Activated T-cell treated with anti-CD3 and anti-CD28 coated beads, Interleukin-2, amount 50 U/mL, for 72 hours (primary cell): ENCODE results near the gene CHRNE. TPM values are rescaled to one million over a fixed set of nuclear protein-coding genes. Genes with fewer than 3 reads are reported as not detected.
A peak's percentile ranks its signal among the peaks of the same experiment; 100 is the strongest.
"Not testable (repeated sequence)": the region's sequence is repeated elsewhere in the genome, so short reads cannot be mapped to it uniquely, and the experiment has no call there.

Source experiments
- ATAC-seq, 2 donors: fragments of 150-1000 bp; cut with Tn5 transposase; replicated peaks in 1 of 2; 2 replicates each; pipeline ENCODE4 v1.10.0; 2021; ENCODE audit warnings: moderate library complexity in 2 of 2, mild to moderate bottlenecking in 1 of 2
- DNase-seq, 2 donors: peaks; one replicate each; pipeline ENCODE4 v3.0.0; 2021 to 2022; ENCODE audit warnings: mixed read lengths in 1 of 2
- H3K27ac Mint-ChIP-seq: one replicate; pipeline ENCODE4 v1.8.0; 2022; ENCODE audit warnings: mild to moderate bottlenecking, moderate library complexity, mixed read lengths
- H3K27me3 Mint-ChIP-seq: one replicate; pipeline ENCODE4 v1.8.0; 2022; ENCODE audit warnings: low read depth, mixed read lengths
- H3K36me3 Mint-ChIP-seq, 2 donors: one replicate each; pipeline ENCODE4 v1.8.0; 2022; ENCODE audit warnings: mixed read lengths in 2 of 2, mild to moderate bottlenecking in 1 of 2; ENCODE audit not compliant: insufficient read depth in 2 of 2
- H3K4me1 Mint-ChIP-seq: one replicate; pipeline ENCODE4 v1.8.0; 2022; ENCODE audit warnings: low read depth, mixed read lengths
- H3K4me3 Mint-ChIP-seq, 2 donors: one replicate each; pipeline ENCODE4 v1.8.0; 2022; ENCODE audit warnings: mild to moderate bottlenecking in 2 of 2, mixed read lengths in 2 of 2, moderate library complexity in 2 of 2
- H3K9me3 Mint-ChIP-seq, 2 donors: one replicate each; pipeline ENCODE4 v1.8.0; 2022; ENCODE audit warnings: mixed read lengths in 2 of 2
- total RNA-seq, 2 donors: library from RNA; stranded (reverse); gene quantifications; one replicate each; pipeline ENCODE4 v1.2.3, GENCODE V29; 2022

CHRNE gene
- total RNA-seq, 2 donors from 2014 or later: 0.60 to 0.89 TPM

GRCh38 chr17:4936436-4936835, 33.5 kb upstream of the CHRNE start:
- ATAC-seq (no peak), DNase-seq (no peak)
- no peaks in the 10 kb centered on the region for H3K27me3 Mint-ChIP-seq
- no peak overlapping the region for H3K4me3 Mint-ChIP-seq
- peak overlapping the region; percentile 3 for H3K27ac Mint-ChIP-seq
- peaks cover 27% of the 10 kb centered on the region for H3K4me1 Mint-ChIP-seq
- peaks cover 9 to 25% of the 10 kb centered on the region in 2 donors for H3K36me3 Mint-ChIP-seq
- H3K9me3 Mint-ChIP-seq: no peaks in the 10 kb centered on the region

- Mint-ChIP-seq H3K4me3 (no peak overlapping the region), H3K9me3 (no peaks in the 10 kb centered on the region), H3K27ac (no peak overlapping the region), H3K27me3 (no peaks in the 10 kb centered on the region), H3K4me1 (peaks cover 21% of the 10 kb centered on the region), H3K36me3 (peaks cover 6 to 20% of the 10 kb centered on the region in 2 donors)
- DNase-seq: no peak
- ATAC-seq: no peak
These were observed 32.8 kb upstream of the CHRNE start for GRCh38 chr17:4935650-4936049.

DNA sequence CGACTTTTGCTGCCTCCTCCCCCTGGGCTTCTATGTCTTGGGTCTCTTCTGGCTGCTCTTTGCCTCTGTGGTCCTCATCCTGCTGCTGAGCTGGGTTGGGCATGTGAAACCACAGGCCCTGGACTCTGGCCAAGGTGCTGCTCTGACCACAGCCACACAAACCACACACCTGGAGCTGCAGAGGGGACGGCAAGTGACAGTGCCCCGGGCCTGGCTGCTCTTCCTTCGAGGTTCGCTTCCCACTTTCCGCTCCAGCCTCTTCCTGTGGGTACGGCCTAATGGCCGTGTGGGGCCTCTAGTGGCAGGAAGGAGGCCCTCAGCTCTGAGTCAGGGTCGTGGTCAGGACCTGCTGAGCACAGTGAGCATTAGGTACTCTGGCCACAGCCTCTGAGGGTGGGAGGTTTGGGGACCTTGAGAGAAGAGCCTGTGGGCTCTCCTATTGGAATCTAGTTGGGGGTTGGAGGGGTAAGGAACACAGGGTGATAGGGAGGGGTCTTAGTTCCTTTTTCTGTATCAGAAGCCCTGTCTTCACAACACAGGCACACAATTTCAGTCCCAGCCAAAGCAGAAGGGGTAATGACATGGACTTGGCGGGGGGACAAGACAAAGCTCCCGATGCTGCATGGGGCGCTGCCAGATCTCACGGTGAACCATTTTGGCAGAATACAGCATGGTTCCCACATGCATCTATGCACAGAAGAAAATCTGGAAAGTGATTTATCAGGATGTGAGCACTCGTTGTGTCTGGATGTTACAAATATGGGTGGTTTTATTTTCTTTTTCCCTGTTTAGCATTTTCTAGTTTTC, 31.5 kb upstream of the CHRNE start:
- Mint-ChIP-seq H3K36me3 (peaks cover 2 to 16% of the 10 kb centered on the region in 2 donors), H3K4me1 (peaks cover 21% of the 10 kb centered on the region), H3K27me3 (no peaks in the 10 kb centered on the region), H3K27ac (peak overlapping the region; percentile 55), H3K9me3 (no peaks in the 10 kb centered on the region), H3K4me3 (peak overlapping the region; percentile 2 to 39)
- peak in 1 of 2 donors; percentile 28 for DNase-seq
- ATAC-seq: peak; percentile 54 to 76

- DNase-seq (no peak), ATAC-seq (no peak)
- Mint-ChIP-seq H3K27ac (no peak overlapping the region), H3K36me3 (peaks cover 2 to 20% of the 10 kb centered on the region in 2 donors), H3K4me3 (peak overlapping the region in 1 of 2 donors; percentile 19), H3K27me3 (no peaks in the 10 kb centered on the region), H3K9me3 (no peaks in the 10 kb centered on the region), H3K4me1 (peaks cover 14% of the 10 kb centered on the region)
These were observed 30.7 kb upstream of the CHRNE start for GRCh38 chr17:4933646-4934045.

- Mint-ChIP-seq H3K4me3 (no peak overlapping the region), H3K36me3 (peaks cover 0 to 22% of the 10 kb centered on the region in 2 donors), H3K27ac (no peak overlapping the region), H3K27me3 (no peaks in the 10 kb centered on the region), H3K4me1 (peaks cover 8% of the 10 kb centered on the region), H3K9me3 (no peaks in the 10 kb centered on the region)
- ATAC-seq (peak in 1 of 2 donors; percentile 11), DNase-seq (no peak)
These were observed 29.9 kb upstream of the CHRNE start for GRCh38 chr17:4932756-4933155.

DNA sequence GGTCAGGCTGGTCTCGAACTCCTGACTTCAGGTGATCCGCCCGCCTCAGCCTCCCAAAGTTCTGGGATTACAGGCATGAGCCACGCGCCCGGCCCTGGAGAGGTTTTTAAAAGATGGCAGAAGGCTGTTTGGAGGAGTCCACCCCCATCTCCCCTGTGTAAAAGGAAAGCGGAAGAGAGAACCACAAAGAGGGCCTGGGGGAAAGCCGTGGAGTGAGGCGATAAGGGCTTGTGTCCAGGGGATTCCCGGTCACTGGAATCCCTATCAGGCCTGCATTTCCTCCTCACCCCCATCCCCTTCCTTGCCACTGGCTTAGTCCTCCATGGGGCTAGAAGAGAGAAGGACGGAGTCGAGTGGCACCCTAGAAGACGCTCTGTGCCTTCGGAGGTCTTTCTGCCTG, 29.1 kb upstream of the CHRNE start, which contains the start of gene GP1BA:
GP1BA (plus strand) TSS at position 315 of the 400 bp plus-strand sequence. CDS start 328 bp downstream, outside the sequence.
- Mint-ChIP-seq H3K9me3 (no peaks in the 10 kb centered on the region), H3K27me3 (no peaks in the 10 kb centered on the region), H3K4me1 (peaks cover 8% of the 10 kb centered on the region), H3K36me3 (peaks cover 2 to 16% of the 10 kb centered on the region in 2 donors), H3K4me3 (no peak within 1 kb of the TSS), H3K27ac (no peak within 1 kb of the TSS)
- no peak for ATAC-seq
- DNase-seq: no peak

DNA sequence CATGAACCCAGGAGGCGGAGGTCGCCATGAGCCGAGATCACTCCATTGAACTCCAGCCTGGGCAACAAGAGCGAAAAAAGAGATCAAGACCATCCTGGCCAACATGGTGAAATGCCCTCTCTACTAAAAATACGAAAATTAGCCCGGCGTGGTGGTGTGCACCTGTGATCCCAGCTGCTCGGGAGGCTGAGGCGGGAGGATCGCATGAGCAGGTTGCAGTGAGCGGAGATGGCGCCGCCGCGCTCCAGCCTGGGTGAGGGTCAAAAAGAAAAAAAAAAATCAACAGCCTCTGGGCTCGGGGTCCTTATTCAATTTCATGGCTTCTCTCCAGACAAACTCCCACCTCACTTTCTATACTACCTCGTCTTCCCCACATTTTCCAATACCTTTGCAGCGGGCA, 26.0 kb upstream of the CHRNE start:
- ATAC-seq: no peak
- Mint-ChIP-seq H3K9me3 (no peaks in the 10 kb centered on the region), H3K4me1 (peaks cover 6% of the 10 kb centered on the region), H3K27me3 (no peaks in the 10 kb centered on the region), H3K4me3 (no peak overlapping the region), H3K36me3 (peaks cover 2 to 10% of the 10 kb centered on the region in 2 donors), H3K27ac (no peak overlapping the region)
- no peak for DNase-seq

DNA sequence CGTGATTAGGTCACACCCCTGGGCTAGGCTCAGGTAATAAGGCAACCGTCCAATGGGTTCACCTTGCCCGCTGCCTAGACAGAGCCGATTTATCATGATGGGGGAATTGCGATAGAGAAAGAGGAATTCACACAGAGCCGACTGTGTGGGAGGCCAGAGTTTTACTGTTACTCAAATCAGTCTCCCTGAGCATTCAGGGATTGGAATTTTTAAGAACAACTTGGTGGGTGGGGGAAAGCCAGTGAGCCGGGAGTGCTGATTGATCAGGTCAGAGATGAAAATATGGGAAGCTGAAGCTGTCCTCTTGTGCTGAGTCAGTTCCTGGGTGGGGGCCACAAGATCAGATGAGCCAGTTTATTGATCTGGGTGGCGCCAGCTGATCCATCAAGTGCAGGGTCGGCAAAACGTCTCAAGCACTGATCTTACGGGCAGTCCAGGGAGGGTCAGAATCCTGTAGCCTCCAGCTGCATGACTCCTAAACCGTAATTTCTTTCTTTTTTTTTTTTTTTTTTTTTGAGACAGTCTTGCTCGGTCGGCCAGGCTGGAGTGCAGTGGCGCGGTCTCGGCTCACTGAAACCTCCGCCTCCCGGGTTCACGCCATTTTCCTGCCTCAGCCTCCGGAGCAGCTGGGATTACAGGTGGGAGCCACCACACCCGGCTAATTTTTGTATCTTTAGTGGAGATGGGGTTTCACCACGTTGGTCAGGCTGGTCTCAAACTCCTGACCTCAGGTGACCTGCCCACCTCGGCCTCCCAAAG, 23.9 kb upstream of the CHRNE start:
- not testable (repeated sequence) for ATAC-seq, H3K27ac Mint-ChIP-seq, DNase-seq, H3K4me1 Mint-ChIP-seq, H3K9me3 Mint-ChIP-seq, H3K27me3 Mint-ChIP-seq, H3K36me3 Mint-ChIP-seq
- peak overlapping the region in 1 of 2 donors; percentile 55 for H3K4me3 Mint-ChIP-seq

DNA sequence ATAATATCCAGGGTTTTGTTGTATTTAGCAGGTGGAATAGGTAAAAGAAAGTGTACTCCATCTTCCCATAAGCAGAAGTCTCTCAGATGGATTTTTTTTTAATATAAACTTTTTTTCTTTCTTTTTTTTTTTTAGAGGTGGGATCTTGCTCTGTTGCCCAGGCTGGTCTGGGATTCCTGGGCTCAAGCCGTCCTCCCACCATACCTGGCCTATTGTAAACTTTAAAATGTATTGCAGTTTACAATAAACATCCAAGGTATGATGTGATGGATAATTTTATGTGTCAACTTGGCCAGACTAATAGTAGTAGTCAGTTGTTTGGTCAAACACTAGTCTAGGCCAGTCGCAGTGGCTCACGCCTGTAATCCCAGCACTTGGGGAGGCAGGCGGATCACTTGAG, 18.4 kb upstream of the CHRNE start:
- H3K9me3 Mint-ChIP-seq: no peaks in the 10 kb centered on the region
- ATAC-seq (no peak), DNase-seq (no peak)
- no peak overlapping the region for H3K27ac Mint-ChIP-seq
- no peak overlapping the region for H3K4me3 Mint-ChIP-seq
- H3K27me3 Mint-ChIP-seq: no peaks in the 10 kb centered on the region
- no peaks in the 10 kb centered on the region for H3K36me3 Mint-ChIP-seq
- peaks cover 4% of the 10 kb centered on the region for H3K4me1 Mint-ChIP-seq

- Mint-ChIP-seq H3K4me3 (no peak overlapping the region), H3K4me1 (peaks cover 4% of the 10 kb centered on the region), H3K27me3 (no peaks in the 10 kb centered on the region), H3K9me3 (no peaks in the 10 kb centered on the region), H3K36me3 (no peaks in the 10 kb centered on the region), H3K27ac (no peak overlapping the region)
- DNase-seq: no peak
- no peak for ATAC-seq
These were observed 17.6 kb upstream of the CHRNE start for GRCh38 chr17:4920351-4921048.

GRCh38 chr17:4919511-4920047, 16.7 kb upstream of the CHRNE start:
- no peak overlapping the region for H3K4me3 Mint-ChIP-seq
- H3K27me3 Mint-ChIP-seq: no peaks in the 10 kb centered on the region
- no peaks in the 10 kb centered on the region for H3K36me3 Mint-ChIP-seq
- peaks cover 4% of the 10 kb centered on the region for H3K4me1 Mint-ChIP-seq
- H3K27ac Mint-ChIP-seq: no peak overlapping the region
- ATAC-seq: no peak
- no peaks in the 10 kb centered on the region for H3K9me3 Mint-ChIP-seq
- DNase-seq: no peak

DNA sequence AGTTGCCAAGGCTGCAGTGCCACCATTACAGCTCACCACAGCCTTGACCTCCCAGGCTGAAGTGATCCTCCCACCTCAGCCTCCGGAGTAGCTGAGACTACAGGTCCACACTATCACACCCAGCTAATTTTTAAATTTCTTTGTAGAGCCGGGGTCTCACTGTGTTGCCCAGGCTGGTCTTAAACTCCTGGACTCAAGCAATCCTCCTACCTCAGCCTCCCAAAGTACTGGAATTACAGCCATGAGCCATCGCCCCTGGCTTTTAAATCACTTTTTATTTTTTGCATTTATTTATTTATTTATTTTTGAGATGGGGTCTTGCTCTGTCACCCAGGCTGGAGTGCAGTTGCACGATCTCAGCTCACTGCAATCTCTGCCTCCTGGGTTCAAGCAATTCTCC, 11.7 kb upstream of the CHRNE start:
- not testable (repeated sequence) for H3K27ac Mint-ChIP-seq, H3K36me3 Mint-ChIP-seq, DNase-seq, H3K4me1 Mint-ChIP-seq, H3K9me3 Mint-ChIP-seq, H3K27me3 Mint-ChIP-seq, ATAC-seq, H3K4me3 Mint-ChIP-seq

DNA sequence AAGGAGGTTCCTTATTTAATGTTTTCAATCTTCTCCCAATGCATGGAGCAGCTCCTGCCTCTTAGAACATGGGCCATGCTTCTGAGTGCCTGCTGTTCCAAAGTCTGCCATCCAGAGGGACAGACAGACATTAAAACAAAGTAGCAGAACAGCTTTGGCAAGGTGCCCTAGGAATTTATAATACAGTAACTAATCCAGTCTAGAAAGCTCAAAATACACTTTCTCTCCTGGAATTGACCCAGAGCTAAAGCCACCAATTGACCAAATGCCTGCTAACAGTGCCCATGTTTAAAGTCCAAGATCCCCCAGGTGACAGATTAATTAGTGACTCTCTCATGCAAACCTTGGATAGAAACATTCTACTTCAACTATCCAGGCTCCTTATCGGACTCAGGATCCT, 11.1 kb upstream of the CHRNE start:
- H3K36me3 Mint-ChIP-seq: no peaks in the 10 kb centered on the region
- no peak overlapping the region for H3K27ac Mint-ChIP-seq
- DNase-seq (no peak), ATAC-seq (no peak)
- no peaks in the 10 kb centered on the region for H3K4me1 Mint-ChIP-seq
- H3K9me3 Mint-ChIP-seq: no peaks in the 10 kb centered on the region
- H3K27me3 Mint-ChIP-seq: no peaks in the 10 kb centered on the region
- no peak overlapping the region for H3K4me3 Mint-ChIP-seq
